Measurements from ENCODE around the gene VAV3. TPM values are rescaled to one million over a fixed set of nuclear protein-coding genes. Genes with fewer than 3 reads are reported as not detected.
"Not testable (repeated sequence)": the region's sequence is repeated elsewhere in the genome, so short reads cannot be mapped to it uniquely, and the experiment has no call there.

VAV3 gene
- polyA plus RNA-seq, 3 donors from 2014 or later, result 17.6 to 19.4 (median 18.8) TPM

GRCh38 chr1:107740579-107740978 is 224.4 kb downstream of the VAV3 start:
- H3K36me3 Mint-ChIP-seq, result peaks cover 9 to 31% (median 15%) of the 10 kb centered on the region in 3 donors
- no peaks in the 10 kb centered on the region for H3K9me3 Mint-ChIP-seq
- H3K4me3 Mint-ChIP-seq, result no peak overlapping the region
- DNase-seq, result no peak
- H3K4me1 Mint-ChIP-seq, result peaks cover 65 to 76% of the 10 kb centered on the region in 2 donors
- H3K27me3 Mint-ChIP-seq (ENCODE audit: low read depth in 3 of 3), result peaks cover 0 to 4% (median 2%) of the 10 kb centered on the region in 3 donors
- peak overlapping the region in 4 of 6 donors; percentile 17 to 77 (median 41) for H3K27ac Mint-ChIP-seq

- peaks cover 0 to 4% (median 2%) of the 10 kb centered on the region in 3 donors for H3K27me3 Mint-ChIP-seq (ENCODE audit: low read depth in 3 of 3)
- H3K4me3 Mint-ChIP-seq, result no peak overlapping the region
- H3K36me3 Mint-ChIP-seq, result peaks cover 9 to 31% (median 21%) of the 10 kb centered on the region in 3 donors
- DNase-seq, result no peak
- peak overlapping the region in 1 of 6 donors; percentile 42 for H3K27ac Mint-ChIP-seq
- peaks cover 74 to 85% of the 10 kb centered on the region in 2 donors for H3K4me1 Mint-ChIP-seq
- no peaks in the 10 kb centered on the region for H3K9me3 Mint-ChIP-seq
These were observed 225.3 kb downstream of the VAV3 start for GRCh38 chr1:107739651-107740050.

GRCh38 chr1:107739201-107739600 is 225.8 kb downstream of the VAV3 start:
- Mint-ChIP-seq H3K4me1 (peaks cover 77 to 90% of the 10 kb centered on the region in 2 donors), H3K27me3 (ENCODE audit: low read depth in 3 of 3) (peaks cover 0 to 4% (median 2%) of the 10 kb centered on the region in 3 donors), H3K4me3 (no peak overlapping the region), H3K9me3 (no peaks in the 10 kb centered on the region), H3K36me3 (peaks cover 9 to 31% (median 21%) of the 10 kb centered on the region in 3 donors), H3K27ac (peak overlapping the region in 2 of 6 donors; percentile 42 to 51)
- DNase-seq, result no peak

GRCh38 chr1:107733401-107733800 is 231.6 kb downstream of the VAV3 start:
- Mint-ChIP-seq H3K36me3 (peaks cover 9 to 25% (median 10%) of the 10 kb centered on the region in 3 donors), H3K4me1 (peaks cover 42 to 70% of the 10 kb centered on the region in 2 donors)
- not testable (repeated sequence) for H3K4me3 Mint-ChIP-seq; DNase-seq; H3K27me3 Mint-ChIP-seq (ENCODE audit: low read depth in 3 of 3); H3K9me3 Mint-ChIP-seq; H3K27ac Mint-ChIP-seq

GRCh38 chr1:107727866-107728265 is 237.1 kb downstream of the VAV3 start:
- Mint-ChIP-seq H3K4me1 (peaks cover 4 to 25% of the 10 kb centered on the region in 2 donors), H3K27me3 (ENCODE audit: low read depth in 3 of 3) (peaks cover 0 to 2% (median 1%) of the 10 kb centered on the region in 3 donors), H3K36me3 (peaks cover 3 to 26% (median 10%) of the 10 kb centered on the region in 3 donors), H3K27ac (no peak overlapping the region), H3K4me3 (no peak overlapping the region), H3K9me3 (no peaks in the 10 kb centered on the region)
- no peak for DNase-seq

GRCh38 chr1:107726860-107727259 is 238.1 kb downstream of the VAV3 start:
- DNase-seq, result no peak
- Mint-ChIP-seq H3K4me3 (no peak overlapping the region), H3K27me3 (ENCODE audit: low read depth in 3 of 3) (peaks cover 0 to 2% (median 1%) of the 10 kb centered on the region in 3 donors), H3K9me3 (no peaks in the 10 kb centered on the region), H3K4me1 (peaks cover 4 to 29% of the 10 kb centered on the region in 2 donors), H3K36me3 (peaks cover under 1 to 26% (median 10%) of the 10 kb centered on the region in 3 donors), H3K27ac (no peak overlapping the region)

- H3K36me3 Mint-ChIP-seq, result peaks cover 0 to 29% (median 10%) of the 10 kb centered on the region in 3 donors
- no peak for DNase-seq
- peak overlapping the region in 3 of 6 donors; percentile 3 to 62 (median 5) for H3K27ac Mint-ChIP-seq
- peaks cover 7 to 34% of the 10 kb centered on the region in 2 donors for H3K4me1 Mint-ChIP-seq
- H3K4me3 Mint-ChIP-seq, result no peak overlapping the region
- H3K27me3 Mint-ChIP-seq (ENCODE audit: low read depth in 3 of 3), result peaks cover 0 to 4% (median 3%) of the 10 kb centered on the region in 3 donors
- no peaks in the 10 kb centered on the region for H3K9me3 Mint-ChIP-seq
These were observed 240.3 kb downstream of the VAV3 start for GRCh38 chr1:107724648-107725047.

GRCh38 chr1:107720210-107720609 is 244.8 kb downstream of the VAV3 start:
- Mint-ChIP-seq H3K4me1 (peaks cover 12 to 57% of the 10 kb centered on the region in 2 donors), H3K36me3 (peaks cover 9 to 30% (median 28%) of the 10 kb centered on the region in 3 donors)
- not testable (repeated sequence) for DNase-seq; H3K27ac Mint-ChIP-seq; H3K4me3 Mint-ChIP-seq; H3K27me3 Mint-ChIP-seq (ENCODE audit: low read depth in 3 of 3); H3K9me3 Mint-ChIP-seq

GRCh38 chr1:107710005-107710404 is 255.0 kb downstream of the VAV3 start:
- Mint-ChIP-seq H3K4me3 (no peak overlapping the region), H3K27me3 (ENCODE audit: low read depth in 3 of 3) (peaks cover 0 to 5% (median 0%) of the 10 kb centered on the region in 3 donors), H3K36me3 (peaks cover 0 to 9% (median 0%) of the 10 kb centered on the region in 3 donors), H3K9me3 (no peaks in the 10 kb centered on the region), H3K4me1 (peaks cover 7 to 22% of the 10 kb centered on the region in 2 donors), H3K27ac (no peak overlapping the region)
- no peak for DNase-seq

GRCh38 chr1:107707111-107707510 is 257.9 kb downstream of the VAV3 start:
- Mint-ChIP-seq H3K9me3 (no peaks in the 10 kb centered on the region), H3K4me1 (peaks cover 5 to 7% of the 10 kb centered on the region in 2 donors), H3K4me3 (no peak overlapping the region), H3K36me3 (peaks cover 5 to 25% (median 6%) of the 10 kb centered on the region in 3 donors), H3K27ac (no peak overlapping the region), H3K27me3 (ENCODE audit: low read depth in 3 of 3) (peaks cover 0 to 5% (median 3%) of the 10 kb centered on the region in 3 donors)
- no peak for DNase-seq

- peaks cover 12 to 28% (median 13%) of the 10 kb centered on the region in 3 donors for H3K36me3 Mint-ChIP-seq
- DNase-seq, result no peak
- peaks cover 0 to 5% (median 3%) of the 10 kb centered on the region in 3 donors for H3K27me3 Mint-ChIP-seq (ENCODE audit: low read depth in 3 of 3)
- peak overlapping the region in 1 of 6 donors; percentile 29 for H3K27ac Mint-ChIP-seq
- peaks cover 6 to 7% of the 10 kb centered on the region in 2 donors for H3K4me1 Mint-ChIP-seq
- no peaks in the 10 kb centered on the region for H3K9me3 Mint-ChIP-seq
- H3K4me3 Mint-ChIP-seq, result no peak overlapping the region
These were observed 258.8 kb downstream of the VAV3 start for GRCh38 chr1:107706182-107706581.

GRCh38 chr1:107704911-107705310 is 260.1 kb downstream of the VAV3 start:
- no peak overlapping the region for H3K27ac Mint-ChIP-seq
- H3K27me3 Mint-ChIP-seq (ENCODE audit: low read depth in 3 of 3), result peaks cover 0 to 5% (median 3%) of the 10 kb centered on the region in 3 donors
- peaks cover 8 to 17% of the 10 kb centered on the region in 2 donors for H3K4me1 Mint-ChIP-seq
- no peaks in the 10 kb centered on the region for H3K9me3 Mint-ChIP-seq
- DNase-seq, result no peak
- H3K4me3 Mint-ChIP-seq, result no peak overlapping the region
- H3K36me3 Mint-ChIP-seq, result peaks cover 12 to 24% (median 20%) of the 10 kb centered on the region in 3 donors

- H3K9me3 Mint-ChIP-seq, result no peaks in the 10 kb centered on the region
- H3K27me3 Mint-ChIP-seq (ENCODE audit: low read depth in 3 of 3), result peaks cover 0 to 3% (median 0%) of the 10 kb centered on the region in 3 donors
- no peak overlapping the region for H3K4me3 Mint-ChIP-seq
- no peak overlapping the region for H3K27ac Mint-ChIP-seq
- no peak for DNase-seq
- peaks cover 12 to 35% (median 20%) of the 10 kb centered on the region in 3 donors for H3K36me3 Mint-ChIP-seq
- peaks cover 13 to 20% of the 10 kb centered on the region in 2 donors for H3K4me1 Mint-ChIP-seq
These were observed 261.9 kb downstream of the VAV3 start for GRCh38 chr1:107702946-107703571.

GRCh38 chr1:107700651-107701050 is 264.3 kb downstream of the VAV3 start:
- not testable (repeated sequence) for H3K4me3 Mint-ChIP-seq; DNase-seq; H3K27me3 Mint-ChIP-seq (ENCODE audit: low read depth in 3 of 3); H3K27ac Mint-ChIP-seq; H3K9me3 Mint-ChIP-seq
- Mint-ChIP-seq H3K4me1 (peaks cover 33 to 44% of the 10 kb centered on the region in 2 donors), H3K36me3 (peaks cover 12 to 42% (median 20%) of the 10 kb centered on the region in 3 donors)
